ENCODE results near the gene CKAP5.

Gene CKAP5

GRCh38 chr11:46766656-46767055, 79.4 kb downstream of the CKAP5 start:
- DNase-seq (ENCODE audit: low read depth, low spot score), result no peak

GRCh38 chr11:46762248-46762647, 83.8 kb downstream of the CKAP5 start:
- DNase-seq (ENCODE audit: low read depth, low spot score), result no peak

- no peak for DNase-seq (ENCODE audit: low read depth, low spot score)
These were observed 84.3 kb downstream of the CKAP5 start for GRCh38 chr11:46761807-46762206.

- no peak for DNase-seq (ENCODE audit: low read depth, low spot score)
These were observed 85.5 kb downstream of the CKAP5 start for GRCh38 chr11:46760429-46761128.

- no peak for DNase-seq (ENCODE audit: low read depth, low spot score)
These were observed 86.9 kb downstream of the CKAP5 start for GRCh38 chr11:46759196-46759595.

GRCh38 chr11:46755962-46756361, 90.1 kb downstream of the CKAP5 start:
- DNase-seq (ENCODE audit: low read depth, low spot score), result no peak

- DNase-seq (ENCODE audit: low read depth, low spot score), result no peak
These were observed 98.9 kb downstream of the CKAP5 start for GRCh38 chr11:46747150-46747549.

- no peak for DNase-seq (ENCODE audit: low read depth, low spot score)
These were observed 100.1 kb downstream of the CKAP5 start for GRCh38 chr11:46745995-46746394.

GRCh38 chr11:46745328-46745727, 100.8 kb downstream of the CKAP5 start:
- no peak for DNase-seq (ENCODE audit: low read depth, low spot score)

- no peak for DNase-seq (ENCODE audit: low read depth, low spot score)
These were observed 102.3 kb downstream of the CKAP5 start for GRCh38 chr11:46743693-46744339.

- DNase-seq (ENCODE audit: low read depth, low spot score), result no peak
These were observed 103.0 kb downstream of the CKAP5 start for GRCh38 chr11:46743043-46743442.

- DNase-seq (ENCODE audit: low read depth, low spot score), result no peak
These were observed 104.2 kb downstream of the CKAP5 start for GRCh38 chr11:46741600-46742484.

GRCh38 chr11:46738887-46739286, 107.2 kb downstream of the CKAP5 start:
- no peak for DNase-seq (ENCODE audit: low read depth, low spot score)

- DNase-seq (ENCODE audit: low read depth, low spot score), result no peak
These were observed 108.4 kb downstream of the CKAP5 start for GRCh38 chr11:46737699-46738098.

GRCh38 chr11:46736615-46737014, 109.5 kb downstream of the CKAP5 start:
- no peak for DNase-seq (ENCODE audit: low read depth, low spot score)

GRCh38 chr11:46736146-46736545, 109.9 kb downstream of the CKAP5 start:
- DNase-seq (ENCODE audit: low read depth, low spot score), result no peak

- DNase-seq (ENCODE audit: low read depth, low spot score), result no peak
These were observed 112.8 kb downstream of the CKAP5 start for GRCh38 chr11:46733234-46733633.

- no peak for DNase-seq (ENCODE audit: low read depth, low spot score)
These were observed 114.5 kb downstream of the CKAP5 start for GRCh38 chr11:46731545-46731944.

GRCh38 chr11:46729110-46730027, 116.7 kb downstream of the CKAP5 start:
- no peak for DNase-seq (ENCODE audit: low read depth, low spot score)

- DNase-seq (ENCODE audit: low read depth, low spot score), result no peak
These were observed 117.4 kb downstream of the CKAP5 start for GRCh38 chr11:46728659-46729040.

GRCh38 chr11:46727952-46728658, 118.0 kb downstream of the CKAP5 start:
- DNase-seq (ENCODE audit: low read depth, low spot score), result no peak

Data from activated naive CD8-positive, alpha-beta T cell treated with anti-CD3 and anti-CD28 coated beads, Interleukin-2, amount 50 U/mL, for 16 hours (primary cell).